DMS114 treated with DMSO at 0.1 percent for 48 hours (cell line): ENCODE results near the gene PCDHGC4.

Source experiments
- DNase-seq: peaks from one replicate; lab custom pipeline; 2025; ENCODE audit not compliant: unreplicated experiment; lab: John Stamatoyannopoulos, UW

The PCDHGC4 gene

GRCh38 chr5:141484641-141485311 lies at the start of gene PCDHGC4:
PCDHGC4 (plus strand) TSS chr5:141485030; CDS start chr5:141485174, 144 bp downstream.
- DNase-seq: no peak

GRCh38 chr5:141437221-141437620 lies 47.6 kb upstream of the PCDHGC4 start:
- DNase-seq: no peak

- no peak for DNase-seq
These were observed 45.3 kb upstream of the PCDHGC4 start for GRCh38 chr5:141439411-141440141.

DNA sequence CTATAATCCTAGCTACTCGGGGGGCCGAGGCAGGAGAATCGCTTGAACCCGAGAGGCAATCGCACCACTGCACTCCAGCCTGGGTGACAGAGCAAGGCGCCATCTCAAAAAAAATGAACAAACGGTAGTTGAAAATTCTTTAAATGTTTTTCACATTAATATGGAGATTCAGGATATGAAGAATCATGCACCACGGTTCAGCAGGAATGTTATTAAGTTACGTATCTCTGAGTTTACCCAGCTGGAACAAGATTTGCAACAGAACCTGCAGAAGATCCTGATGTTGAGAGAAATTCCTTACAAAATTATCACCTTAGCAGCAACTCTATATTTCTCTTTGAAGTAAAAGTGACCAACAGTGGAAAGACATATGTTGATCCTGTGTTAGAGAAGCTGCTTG lies 44.5 kb upstream of the PCDHGC4 start:
- DNase-seq: no peak

DNA sequence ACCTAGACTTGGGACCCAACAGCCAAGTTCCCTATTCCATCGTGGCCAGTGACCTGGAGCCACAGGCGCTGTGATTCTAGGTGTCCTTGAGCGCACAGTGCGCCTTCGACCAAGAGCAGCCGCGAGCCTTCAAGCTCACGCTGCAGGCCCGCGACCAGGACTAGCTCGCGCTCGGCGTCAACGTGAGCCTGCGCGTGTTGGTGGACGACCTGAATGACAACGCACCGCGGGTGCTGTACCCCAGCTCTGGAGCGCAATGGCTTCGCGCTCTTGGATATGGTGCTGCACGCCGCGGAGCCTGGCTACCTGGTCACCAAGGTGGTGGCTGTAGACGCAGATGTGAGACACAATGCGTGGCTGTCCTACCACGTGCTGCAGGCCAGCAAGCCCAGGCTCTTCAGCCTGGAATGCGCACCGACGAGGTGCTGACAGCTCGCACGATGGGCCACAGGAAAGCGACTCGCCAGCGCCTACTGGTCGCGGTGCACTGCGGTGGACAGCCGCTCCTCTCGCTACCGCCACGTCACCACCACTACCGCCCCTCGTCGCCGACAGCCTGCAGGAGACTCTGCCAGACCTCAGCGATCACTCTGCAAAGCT lies 43.2 kb upstream of the PCDHGC4 start:
- no peak for DNase-seq

DNA sequence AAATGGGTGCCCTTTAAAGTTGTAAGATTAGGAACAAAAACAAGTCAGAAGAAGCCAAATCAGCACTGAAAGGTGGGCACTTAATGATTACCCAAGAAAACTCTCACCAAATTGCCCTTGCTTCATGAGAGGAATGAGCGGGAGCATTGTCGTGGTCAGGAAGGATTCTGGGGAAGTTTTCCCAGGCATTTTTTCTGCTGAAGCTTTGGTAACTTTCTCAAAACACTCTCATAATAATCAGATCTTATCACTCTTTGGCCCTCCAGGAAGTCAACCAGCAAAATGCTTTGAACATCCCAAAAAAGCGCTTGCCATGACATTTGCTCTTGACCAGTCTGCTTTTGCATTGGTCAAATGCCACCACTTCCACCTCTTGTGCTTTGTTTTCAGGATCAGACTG lies 19.5 kb upstream of the PCDHGC4 start:
- DNase-seq: no peak

GRCh38 chr5:141475625-141476131 lies 9.2 kb upstream of the PCDHGC4 start, which contains the start of gene PCDHGC3:
PCDHGC3 (plus strand) TSS chr5:141475966; CDS start chr5:141476117, 151 bp downstream.
- peak; percentile 88 for DNase-seq

DNA sequence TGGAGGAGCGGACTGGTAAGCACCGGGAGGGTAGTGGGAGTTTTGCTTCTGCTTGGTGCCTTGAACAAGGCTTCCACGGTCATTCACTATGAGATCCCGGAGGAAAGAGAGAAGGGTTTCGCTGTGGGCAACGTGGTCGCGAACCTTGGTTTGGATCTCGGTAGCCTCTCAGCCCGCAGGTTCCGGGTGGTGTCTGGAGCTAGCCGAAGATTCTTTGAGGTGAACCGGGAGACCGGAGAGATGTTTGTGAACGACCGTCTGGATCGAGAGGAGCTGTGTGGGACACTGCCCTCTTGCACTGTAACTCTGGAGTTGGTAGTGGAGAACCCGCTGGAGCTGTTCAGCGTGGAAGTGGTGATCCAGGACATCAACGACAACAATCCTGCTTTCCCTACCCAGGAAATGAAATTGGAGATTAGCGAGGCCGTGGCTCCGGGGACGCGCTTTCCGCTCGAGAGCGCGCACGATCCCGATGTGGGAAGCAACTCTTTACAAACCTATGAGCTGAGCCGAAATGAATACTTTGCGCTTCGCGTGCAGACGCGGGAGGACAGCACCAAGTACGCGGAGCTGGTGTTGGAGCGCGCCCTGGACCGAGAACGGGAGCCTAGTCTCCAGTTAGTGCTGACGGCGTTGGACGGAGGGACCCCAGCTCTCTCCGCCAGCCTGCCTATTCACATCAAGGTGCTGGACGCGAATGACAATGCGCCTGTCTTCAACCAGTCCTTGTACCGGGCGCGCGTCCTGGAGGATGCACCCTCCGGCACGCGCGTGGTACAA lies 8.5 kb upstream of the PCDHGC4 start:
- DNase-seq: peak; percentile 30

DNA sequence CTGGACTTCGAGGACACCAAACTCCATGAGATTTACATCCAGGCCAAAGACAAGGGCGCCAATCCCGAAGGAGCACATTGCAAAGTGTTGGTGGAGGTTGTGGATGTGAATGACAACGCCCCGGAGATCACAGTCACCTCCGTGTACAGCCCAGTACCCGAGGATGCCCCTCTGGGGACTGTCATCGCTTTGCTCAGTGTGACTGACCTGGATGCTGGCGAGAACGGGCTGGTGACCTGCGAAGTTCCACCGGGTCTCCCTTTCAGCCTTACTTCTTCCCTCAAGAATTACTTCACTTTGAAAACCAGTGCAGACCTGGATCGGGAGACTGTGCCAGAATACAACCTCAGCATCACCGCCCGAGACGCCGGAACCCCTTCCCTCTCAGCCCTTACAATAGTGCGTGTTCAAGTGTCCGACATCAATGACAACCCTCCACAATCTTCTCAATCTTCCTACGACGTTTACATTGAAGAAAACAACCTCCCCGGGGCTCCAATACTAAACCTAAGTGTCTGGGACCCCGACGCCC lies 7.7 kb upstream of the PCDHGC4 start:
- DNase-seq: no peak

- DNase-seq: no peak
These were observed 7.0 kb upstream of the PCDHGC4 start for GRCh38 chr5:141477815-141478214.

GRCh38 chr5:141478321-141478945 lies 6.4 kb upstream of the PCDHGC4 start:
- no peak for DNase-seq

- DNase-seq: no peak
These were observed 5.1 kb upstream of the PCDHGC4 start for GRCh38 chr5:141479776-141480175.

- DNase-seq: no peak
These were observed 928 bp upstream of the PCDHGC4 start for GRCh38 chr5:141483902-141484301.

DNA sequence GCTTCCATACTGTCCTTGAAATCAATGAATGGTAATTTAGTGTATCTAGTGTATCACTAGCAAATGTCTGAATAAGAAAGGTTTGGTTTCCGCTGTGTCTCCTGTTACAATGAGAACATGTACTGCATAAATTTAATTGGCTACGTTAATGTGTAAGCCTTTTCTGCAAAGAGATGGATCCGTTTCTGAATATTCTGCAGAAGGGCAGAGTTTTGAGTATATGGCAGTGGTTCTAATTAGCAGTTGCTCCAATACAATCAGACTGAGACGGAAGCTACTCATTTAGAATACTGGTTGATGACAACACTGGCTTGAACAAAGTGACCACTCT lies 555 bp upstream of the PCDHGC4 start:
- no peak for DNase-seq

GRCh38 chr5:141485321-141486055 lies 658 bp downstream of the PCDHGC4 start:
- no peak for DNase-seq

- no peak for DNase-seq
These were observed 1.3 kb downstream of the PCDHGC4 start for GRCh38 chr5:141486091-141486490.

- no peak for DNase-seq
These were observed 2.3 kb downstream of the PCDHGC4 start for GRCh38 chr5:141487131-141487530.

GRCh38 chr5:141488591-141489561 lies 4.0 kb downstream of the PCDHGC4 start, which contains the start of gene PCDHGC5:
PCDHGC5 (plus strand) TSS chr5:141489081; CDS start chr5:141489241, 160 bp downstream.
- DNase-seq: no peak

DNA sequence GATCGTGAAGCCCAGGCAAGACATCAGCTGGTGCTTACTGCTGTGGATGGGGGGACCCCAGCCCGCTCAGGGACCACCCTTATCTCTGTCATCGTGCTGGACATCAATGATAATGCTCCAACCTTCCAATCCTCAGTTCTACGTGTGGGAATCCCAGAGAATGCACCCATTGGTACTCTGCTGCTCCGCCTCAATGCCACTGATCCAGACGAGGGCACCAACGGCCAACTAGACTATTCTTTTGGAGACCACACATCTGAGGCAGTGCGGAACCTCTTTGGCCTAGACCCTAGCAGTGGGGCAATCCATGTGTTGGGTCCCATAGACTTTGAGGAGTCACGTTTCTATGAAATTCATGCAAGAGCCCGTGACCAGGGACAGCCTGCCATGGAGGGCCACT lies 5.0 kb downstream of the PCDHGC4 start:
- DNase-seq: no peak
